H9 (cell line): Measurements from ENCODE around the gene PRTFDC1. TPM values are rescaled to one million over a fixed set of nuclear protein-coding genes. Genes with fewer than 3 reads are reported as not detected.

Source experiments
- DNase-seq: peaks from one replicate; pipeline ENCODE4 v3.0.0-alpha.2; 2017
- H2AFZ ChIP-seq: one replicate; pipeline ENCODE4 v1.6.1; 2013; ENCODE audit warnings: mild to moderate bottlenecking, low read length, control low read depth, moderate library complexity
- H2AK5ac ChIP-seq: 2 replicates; pipeline ENCODE4 v1.6.1; 2013; ENCODE audit warnings: low read length, control low read depth, mixed read lengths; ENCODE audit not compliant: insufficient read length
- H2BK120ac ChIP-seq: one replicate; pipeline ENCODE4 v1.6.1; 2013; ENCODE audit warnings: low read depth, mild to moderate bottlenecking, low read length, control low read depth, inconsistent platforms; ENCODE audit not compliant: poor library complexity, severe bottlenecking
- H2BK12ac ChIP-seq: 2 replicates; pipeline ENCODE4 v1.6.1; 2013; ENCODE audit warnings: low read length, control low read depth, mixed read lengths, low read depth; ENCODE audit not compliant: insufficient read length
- H2BK15ac ChIP-seq: 2 replicates; pipeline ENCODE4 v1.6.1; 2013; ENCODE audit warnings: low read depth, low read length, control low read depth
- H2BK20ac ChIP-seq: one replicate; pipeline ENCODE4 v1.6.1; 2013; ENCODE audit warnings: low read depth, mild to moderate bottlenecking, low read length, control low read depth, inconsistent platforms; ENCODE audit not compliant: poor library complexity, severe bottlenecking
- H2BK5ac ChIP-seq: 2 replicates; pipeline ENCODE4 v1.6.1; 2013; ENCODE audit warnings: low read length, control low read depth, mixed read lengths; ENCODE audit not compliant: insufficient read length
- H3K14ac ChIP-seq: 2 replicates; pipeline ENCODE4 v1.6.1; 2013; ENCODE audit warnings: low read length, control low read depth; ENCODE audit not compliant: insufficient read depth
- H3K18ac ChIP-seq: 2 replicates; pipeline ENCODE4 v1.6.1; 2013; ENCODE audit warnings: low read depth, mild to moderate bottlenecking, mixed read lengths, low read length, control low read depth; ENCODE audit not compliant: insufficient read length
- H3K23ac ChIP-seq: 2 replicates; pipeline ENCODE4 v1.6.1; 2013; ENCODE audit warnings: low read length, control low read depth, mixed read lengths, low read depth; ENCODE audit not compliant: insufficient read length
- H3K23me2 ChIP-seq: 2 replicates; pipeline ENCODE4 v1.6.1; 2013; ENCODE audit warnings: low read depth, mild to moderate bottlenecking, mixed read lengths, low read length, control low read depth; ENCODE audit not compliant: insufficient read length, poor library complexity, severe bottlenecking
- H3K27ac ChIP-seq: 2 replicates; pipeline ENCODE4 v1.5.1; 2013; ENCODE audit warnings: low read length, control low read depth, mixed read lengths, low read depth; ENCODE audit not compliant: insufficient read length
- H3K27me3 ChIP-seq: 2 replicates; pipeline ENCODE4 v1.6.1; 2013; ENCODE audit warnings: low read length, control low read depth, inconsistent platforms; ENCODE audit not compliant: insufficient read depth
- H3K4ac ChIP-seq: 2 replicates; pipeline ENCODE4 v1.6.1; 2013; ENCODE audit warnings: low read depth, mild to moderate bottlenecking, control low read depth, inconsistent platforms, low read length, moderate library complexity
- H3K4me1 ChIP-seq: 2 replicates; pipeline ENCODE4 v1.6.1; 2013; ENCODE audit warnings: low read length, control low read depth, inconsistent platforms; ENCODE audit not compliant: insufficient read depth
- H3K4me2 ChIP-seq: 2 replicates; pipeline ENCODE4 v1.6.1; 2013; ENCODE audit warnings: low read length, control low read depth, mixed read lengths; ENCODE audit not compliant: insufficient read length, insufficient read depth
- H3K56ac ChIP-seq: 2 replicates; pipeline ENCODE4 v1.6.1; 2013; ENCODE audit warnings: low read depth, mild to moderate bottlenecking, mixed read lengths, low read length, control low read depth; ENCODE audit not compliant: insufficient read length
- H3K79me1 ChIP-seq: 2 replicates; pipeline ENCODE4 v1.6.1; 2013; ENCODE audit warnings: low read depth, mild to moderate bottlenecking, moderate library complexity, low read length, control low read depth, inconsistent platforms; ENCODE audit not compliant: insufficient read depth, poor library complexity, severe bottlenecking
- H3K79me2 ChIP-seq: 2 replicates; pipeline ENCODE4 v1.6.1; 2013; ENCODE audit warnings: low read length, control low read depth, inconsistent platforms; ENCODE audit not compliant: insufficient read depth
- H3K9ac ChIP-seq: 2 replicates; pipeline ENCODE4 v1.6.1; 2013; ENCODE audit warnings: low read length, control low read depth, mixed read lengths; ENCODE audit not compliant: insufficient read length; ENCODE audit errors: extremely low read depth
- H3K9me3 ChIP-seq: one replicate; pipeline ENCODE4 v1.6.1; 2013; ENCODE audit warnings: low read depth, low read length, inconsistent platforms; ENCODE audit not compliant: control insufficient read depth
- H3T11ph ChIP-seq: one replicate; pipeline ENCODE4 v1.6.1; 2013; ENCODE audit warnings: mild to moderate bottlenecking, low read length, control low read depth, inconsistent platforms
- H4K20me1 ChIP-seq: one replicate; pipeline ENCODE4 v1.6.1; 2013; ENCODE audit not compliant: control insufficient read depth, insufficient read length, insufficient read depth
- H4K5ac ChIP-seq: 2 replicates; pipeline ENCODE4 v1.6.1; 2013; ENCODE audit warnings: low read depth, mild to moderate bottlenecking, mixed read lengths, low read length, control low read depth; ENCODE audit not compliant: insufficient read length
- H4K8ac ChIP-seq: replicated peaks from 2 replicates; pipeline ENCODE4 v1.6.1; 2013; ENCODE audit warnings: low read length, control low read depth, mixed read lengths, low read depth; ENCODE audit not compliant: insufficient read length
- H4K91ac ChIP-seq: 2 replicates; pipeline ENCODE4 v1.6.1; 2013; ENCODE audit warnings: low read depth, mild to moderate bottlenecking, moderate library complexity, mixed read lengths, low read length, control low read depth; ENCODE audit not compliant: insufficient read length
- H3K27ac Mint-ChIP-seq, 3 experiments: 2 replicates in 2 of 3; 3 replicates in 1 of 3; pipeline ENCODE4 v1.8.0; 2020 to 2021; ENCODE audit warnings: mixed read lengths in 3 of 3, mild to moderate bottlenecking in 1 of 3, moderate library complexity in 1 of 3
- H3K27me3 Mint-ChIP-seq: 2 replicates; pipeline ENCODE4 v1.8.0; 2021; ENCODE audit warnings: low read depth, mild to moderate bottlenecking, moderate library complexity, mixed read lengths
- H3K36me3 Mint-ChIP-seq, 3 experiments: 2 replicates in 2 of 3; 3 replicates in 1 of 3; pipeline ENCODE4 v1.8.0; 2020 to 2021; ENCODE audit warnings: low read depth in 3 of 3, mixed read lengths in 3 of 3; ENCODE audit not compliant: insufficient read depth in 1 of 3
- H3K4me1 Mint-ChIP-seq, 2 experiments: 2 replicates each; pipeline ENCODE4 v1.8.0; 2020; ENCODE audit warnings: mixed read lengths in 2 of 2
- H3K4me3 Mint-ChIP-seq, 2 experiments: 2 replicates in 1 of 2; 3 replicates in 1 of 2; pipeline ENCODE4 v1.8.0; 2020 to 2021; ENCODE audit warnings: mild to moderate bottlenecking in 2 of 2, mixed read lengths in 2 of 2, moderate library complexity in 1 of 2
- H3K9me3 Mint-ChIP-seq, 2 experiments: 2 replicates in 1 of 2; 3 replicates in 1 of 2; pipeline ENCODE4 v1.8.0; 2020; ENCODE audit warnings: mild to moderate bottlenecking in 2 of 2, mixed read lengths in 2 of 2, moderate library complexity in 1 of 2
- CTCF ChIP-seq: fragments of 200-600 bp; sonication (generic); conservative IDR thresholded peaks from 3 replicates; pipeline ENCODE4 v1.8.0; 2021; ENCODE audit warnings: antibody characterized with exemption, mild to moderate bottlenecking
- WGBS: extraction: QIAGEN DNeasy Blood & Tissue Kit; methylation state at CpG from one replicate; pipeline ENCODE4 v1.1.7; 2013; ENCODE audit warnings: missing lambda C conversion rate, low lambda C conversion rate, mixed read lengths; ENCODE audit not compliant: insufficient read length; ENCODE audit errors: extremely low coverage; 5-methylcytosine and 5-hydroxymethylcytosine counted together
- total RNA-seq: library from RNA; stranded (reverse); gene quantifications from 2 replicates; pipeline ENCODE4 v1.2.1, GENCODE V29; 2021

The PRTFDC1 gene
- total RNA-seq, 1 experiment from 2014 or later, result 7.5 TPM

- Mint-ChIP-seq H3K27me3 (no peaks in the 10 kb centered on the region), H3K4me1 (peaks cover 32 to 37% of the 10 kb centered on the region in 2 experiments), H3K4me3 (no peak overlapping the region), H3K9me3 (no peaks in the 10 kb centered on the region), H3K27ac (no peak overlapping the region), H3K36me3 (no peaks in the 10 kb centered on the region)
- H3K14ac ChIP-seq, result no peak overlapping the region
- H3K27ac ChIP-seq, result no peak overlapping the region
- H3T11ph ChIP-seq, result no peak overlapping the region
- H3K9ac ChIP-seq, result no peak overlapping the region
- H2AFZ ChIP-seq, result no peak overlapping the region
- TF ChIP-seq CTCF, result no peak; the same call in 2 of the 3 replicates
- H4K5ac ChIP-seq, result no peak overlapping the region
- H2BK20ac ChIP-seq, result no peak overlapping the region
- no peaks in the 10 kb centered on the region for H3K27me3 ChIP-seq
- no peak overlapping the region for H3K18ac ChIP-seq
- H2BK5ac ChIP-seq, result no peak overlapping the region
- H4K91ac ChIP-seq, result no peak overlapping the region
- no peaks in the 10 kb centered on the region for H3K79me2 ChIP-seq
- H2BK12ac ChIP-seq, result no peak overlapping the region
- no peak overlapping the region for H3K23ac ChIP-seq
- no peak for DNase-seq
- no peak overlapping the region for H4K8ac ChIP-seq
- no peak overlapping the region for H2BK120ac ChIP-seq
- no peak overlapping the region for H2BK15ac ChIP-seq
- no peaks in the 10 kb centered on the region for H3K79me1 ChIP-seq
- H3K23me2 ChIP-seq, result no peaks in the 10 kb centered on the region
- H3K9me3 ChIP-seq, result no peaks in the 10 kb centered on the region
- peaks cover 6% of the 10 kb centered on the region; the same call in 1 of the 2 replicates for H3K4me1 ChIP-seq
- no peaks in the 10 kb centered on the region for H4K20me1 ChIP-seq
- no CpG with 5 or more reads among the region's 1 CpG for WGBS
- no peak overlapping the region for H2AK5ac ChIP-seq
- no peak overlapping the region for H3K4me2 ChIP-seq
- no peak overlapping the region for H3K56ac ChIP-seq
- no peak overlapping the region for H3K4ac ChIP-seq
These were observed 101.6 kb downstream of the PRTFDC1 start for GRCh38 chr10:24850727-24851296.
